GM19397 (cell line): ENCODE measurements around the gene ADORA2A.

Experiments used
- ATAC-seq: cut with Tn5 transposase; IDR thresholded peaks from one replicate; pipeline ENCODE4 v1.9.1; 2021; ENCODE audit warnings: mild to moderate bottlenecking, moderate library complexity; ENCODE audit not compliant: unreplicated experiment

The ADORA2A gene

GRCh38 chr22:24417200-24417599, 10.2 kb upstream of the ADORA2A start:
- ATAC-seq, result no peak

GRCh38 chr22:24417901-24418641, 9.3 kb upstream of the ADORA2A start:
- no peak for ATAC-seq

GRCh38 chr22:24418786-24419474, 8.5 kb upstream of the ADORA2A start:
- no peak for ATAC-seq

GRCh38 chr22:24419475-24419850, 7.9 kb upstream of the ADORA2A start:
- no peak for ATAC-seq

- ATAC-seq, result no peak
Measured at GRCh38 chr22:24420072-24420976, 7.1 kb upstream of the ADORA2A start.

- ATAC-seq, result no peak
Measured at GRCh38 chr22:24420977-24421343, 6.4 kb upstream of the ADORA2A start.

- no peak for ATAC-seq
Measured at GRCh38 chr22:24421428-24421931, 5.9 kb upstream of the ADORA2A start.

- ATAC-seq, result no peak
Measured at GRCh38 chr22:24422102-24422665, 5.2 kb upstream of the ADORA2A start.

GRCh38 chr22:24423519-24424000, 3.8 kb upstream of the ADORA2A start:
- no peak for ATAC-seq

- ATAC-seq, result no peak
Measured at GRCh38 chr22:24424001-24424900, 3.1 kb upstream of the ADORA2A start.

GRCh38 chr22:24424901-24425775, 2.3 kb upstream of the ADORA2A start:
- ATAC-seq, result no peak

- ATAC-seq, result no peak
Measured at GRCh38 chr22:24426436-24426835, 963 bp upstream of the ADORA2A start.

GRCh38 chr22:24426851-24427499, 424 bp upstream of the ADORA2A start:
- no peak for ATAC-seq

GRCh38 chr22:24428751-24429410, 1.5 kb downstream of the ADORA2A start:
- ATAC-seq, result no peak

GRCh38 chr22:24429411-24430365, 2.3 kb downstream of the ADORA2A start:
- ATAC-seq, result no peak

- no peak for ATAC-seq
Measured at GRCh38 chr22:24430431-24431308, 3.3 kb downstream of the ADORA2A start.
